GM19328 (cell line): ENCODE results near the gene CPT1B.
"Not testable (repeated sequence)": the region's sequence is repeated elsewhere in the genome, so short reads cannot be mapped to it uniquely, and the experiment has no call there.

ENCODE experiments used
- ATAC-seq: cut with Tn5 transposase; IDR thresholded peaks from one replicate; pipeline ENCODE4 v1.9.1; 2021; ENCODE audit warnings: mild to moderate bottlenecking, moderate library complexity; ENCODE audit not compliant: unreplicated experiment

CPT1B gene

GRCh38 chr22:50577987-50578775, at the start of gene CPT1B:
CPT1B (minus strand) TSS chr22:50578427; CDS start chr22:50577915, 512 bp downstream.
- ATAC-seq, result no peak

- no peak for ATAC-seq
Observed at GRCh38 chr22:50626850-50627641, 48.8 kb upstream of the CPT1B start.

DNA sequence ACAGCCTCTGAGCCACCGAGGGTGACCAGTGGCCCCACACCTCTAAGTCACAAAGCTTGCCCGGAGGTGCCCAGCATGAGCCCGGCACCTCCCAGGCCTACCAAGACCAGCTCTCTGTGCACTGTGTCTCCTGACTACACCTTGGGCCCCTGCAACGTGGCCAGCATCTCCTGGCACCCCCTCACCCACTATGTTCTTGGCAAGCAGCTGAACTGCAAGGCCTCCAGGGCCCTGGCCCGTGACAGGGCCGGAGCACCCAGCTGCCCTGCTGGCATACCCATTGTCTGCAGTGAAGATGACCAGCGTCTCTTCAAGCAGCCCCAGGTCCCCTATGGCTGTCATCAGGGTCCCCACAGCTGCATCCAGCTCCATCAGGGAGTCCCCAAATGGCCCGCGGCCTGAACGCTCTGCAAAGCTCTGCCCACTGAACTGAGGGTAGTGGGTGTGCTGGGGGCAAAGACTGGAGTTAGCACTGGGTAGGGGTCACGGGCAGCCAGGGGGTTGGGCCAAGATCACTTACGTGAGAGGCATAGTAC, 48.2 kb upstream of the CPT1B start:
- ATAC-seq, result no peak

GRCh38 chr22:50625568-50626313, 47.5 kb upstream of the CPT1B start:
- no peak for ATAC-seq

DNA sequence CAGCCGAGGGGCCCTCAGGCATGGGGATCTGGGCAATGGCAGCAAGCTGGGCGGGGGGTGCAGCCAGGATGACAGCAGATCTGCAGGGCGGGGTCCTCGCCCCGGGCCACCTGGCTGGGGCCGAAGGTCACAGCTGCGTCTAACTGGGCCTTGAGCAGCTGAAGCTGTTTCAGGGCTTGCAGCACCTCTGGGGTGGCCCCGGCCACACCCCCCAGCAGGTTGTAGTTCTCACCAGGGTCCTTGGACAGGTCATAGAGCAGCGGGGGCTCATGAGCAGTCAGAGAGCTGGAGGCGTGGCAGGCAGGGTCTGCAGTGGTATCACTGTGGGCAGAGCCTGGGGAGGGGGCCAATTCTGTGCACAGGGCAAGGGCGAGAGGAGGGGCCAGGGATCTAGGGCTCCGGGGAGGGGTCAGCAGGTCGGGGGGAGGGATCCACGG, 46.9 kb upstream of the CPT1B start:
- ATAC-seq, result no peak

GRCh38 chr22:50624347-50625130, 46.3 kb upstream of the CPT1B start:
- ATAC-seq, result no peak

- no peak for ATAC-seq
Observed at GRCh38 chr22:50622723-50623327, 44.6 kb upstream of the CPT1B start.

DNA sequence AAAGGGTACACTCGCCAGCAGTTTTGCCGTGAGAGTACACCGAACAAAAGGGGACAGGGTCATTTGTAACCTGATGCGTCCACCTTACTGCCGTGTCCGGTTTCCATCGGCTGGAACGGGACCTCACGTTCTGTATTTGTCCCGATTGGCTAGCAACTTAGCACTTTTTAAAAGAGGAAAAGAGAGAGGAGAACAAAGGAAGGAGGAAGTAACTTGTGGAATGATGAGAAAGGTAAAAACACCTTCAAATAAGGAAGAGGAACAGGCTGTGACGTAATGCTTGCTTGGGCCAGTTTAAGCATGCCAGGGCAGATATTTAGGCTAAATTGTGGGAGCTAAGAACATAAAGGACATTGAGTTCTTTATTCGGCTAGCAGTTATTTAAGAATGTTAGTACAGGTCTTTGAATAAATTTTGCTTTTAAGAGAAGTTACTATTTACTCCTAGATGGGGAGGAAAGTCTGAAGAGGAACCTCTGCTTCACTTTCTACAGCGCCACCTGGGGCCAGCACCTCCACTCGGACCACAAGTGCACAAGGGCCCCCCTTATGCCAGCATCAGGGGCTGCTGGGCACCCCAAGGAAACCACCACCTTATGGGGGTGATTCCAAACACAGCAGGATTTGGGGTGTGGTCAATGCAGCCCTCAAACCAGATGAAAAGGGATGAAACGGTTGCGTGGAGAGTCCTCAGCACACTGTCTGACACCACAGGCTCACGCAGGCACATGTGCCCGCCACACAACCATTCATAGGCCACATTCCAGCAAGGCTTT, 43.9 kb upstream of the CPT1B start:
- ATAC-seq, result no peak

GRCh38 chr22:50621356-50621880, 43.2 kb upstream of the CPT1B start:
- ATAC-seq, result no peak

- no peak for ATAC-seq
Observed at GRCh38 chr22:50620593-50621355, 42.5 kb upstream of the CPT1B start.

DNA sequence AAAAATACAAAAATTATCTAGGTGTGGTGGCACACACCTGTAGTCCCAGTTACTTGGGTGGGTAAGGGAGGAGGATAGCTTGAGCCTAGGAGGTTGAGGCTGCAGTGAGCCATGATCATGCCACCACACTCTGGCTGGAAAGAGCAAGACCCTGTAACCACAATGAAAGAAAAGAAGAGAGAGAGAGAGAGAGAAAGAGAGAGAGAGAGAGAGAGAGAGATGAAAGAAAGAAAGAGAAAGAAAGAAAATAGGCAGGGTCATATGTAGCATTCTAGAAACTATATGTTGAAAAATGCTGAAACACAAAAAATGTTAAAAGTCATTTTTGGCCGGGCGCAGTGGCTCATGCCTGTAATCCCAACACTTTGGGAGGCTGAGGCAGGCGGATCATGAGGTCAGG, 36.1 kb upstream of the CPT1B start:
- not testable (repeated sequence) for ATAC-seq

DNA sequence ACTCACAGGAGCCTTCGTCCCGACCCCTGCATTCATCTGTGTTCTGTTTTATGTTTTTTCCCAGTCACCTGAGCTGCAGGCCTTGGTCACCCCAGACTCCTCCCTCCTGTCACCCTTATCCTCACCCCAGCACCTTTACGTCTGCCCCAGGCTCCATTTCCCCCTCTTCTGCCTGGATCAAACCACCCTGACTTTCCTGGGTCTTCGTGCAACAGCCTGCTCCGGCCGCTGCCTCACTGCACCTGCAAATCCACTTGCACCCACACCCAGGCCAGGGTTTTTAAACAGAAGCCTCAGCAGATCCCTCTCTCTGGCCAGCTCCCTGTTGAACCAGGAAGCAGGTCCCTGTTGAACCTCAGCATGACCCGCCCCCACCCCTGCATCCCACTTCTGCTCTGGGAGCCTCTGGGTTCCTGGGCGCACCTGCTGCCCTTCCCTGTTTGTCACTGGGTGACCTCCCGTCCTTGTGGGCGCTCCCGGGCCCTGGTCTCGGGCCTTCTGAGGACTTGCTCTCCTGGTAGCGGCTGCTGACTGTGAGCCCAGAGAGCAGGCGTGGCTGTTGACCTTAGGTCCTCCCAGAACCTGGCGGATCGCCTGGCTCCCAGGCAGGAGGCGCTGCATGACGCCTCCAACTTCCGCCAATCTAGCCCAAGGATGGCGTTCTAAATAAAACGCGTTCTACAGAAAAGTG, 35.2 kb upstream of the CPT1B start:
- ATAC-seq, result no peak

DNA sequence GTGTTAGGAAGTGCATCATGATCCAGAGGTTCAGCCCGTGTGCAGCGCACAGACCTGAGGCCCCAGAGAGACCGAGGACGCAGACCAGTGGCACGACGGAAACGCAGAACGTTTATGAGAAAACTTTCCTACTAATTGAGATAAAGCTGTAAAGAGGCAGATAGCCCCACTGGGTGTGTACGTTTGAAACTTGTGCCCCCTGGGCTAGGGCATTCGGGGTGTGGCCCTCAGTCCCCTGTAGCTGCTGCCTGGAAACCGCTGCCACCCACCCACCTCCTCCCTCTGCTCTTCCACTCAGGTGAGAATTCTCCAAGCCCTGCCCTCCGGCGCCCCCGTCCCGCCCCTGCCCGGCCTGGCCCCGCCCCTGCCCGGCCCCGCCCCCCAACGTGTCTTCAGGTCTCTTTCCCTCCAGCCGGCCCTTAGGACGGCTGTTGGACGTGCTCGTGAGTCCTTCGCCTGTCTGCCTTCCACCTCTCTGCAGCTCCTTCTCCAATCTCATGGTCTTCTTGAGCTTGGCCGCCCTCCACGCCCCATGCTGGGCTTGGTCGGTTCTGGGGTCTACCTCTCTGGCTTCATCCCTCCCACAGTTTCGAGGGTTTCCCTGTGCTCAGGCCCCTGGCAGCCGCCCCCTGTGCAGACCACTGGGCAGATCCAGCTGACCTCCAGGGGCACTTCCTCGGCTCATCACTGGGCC, 34.4 kb upstream of the CPT1B start:
- no peak for ATAC-seq

GRCh38 chr22:50612168-50612527, 33.9 kb upstream of the CPT1B start:
- ATAC-seq, result no peak

DNA sequence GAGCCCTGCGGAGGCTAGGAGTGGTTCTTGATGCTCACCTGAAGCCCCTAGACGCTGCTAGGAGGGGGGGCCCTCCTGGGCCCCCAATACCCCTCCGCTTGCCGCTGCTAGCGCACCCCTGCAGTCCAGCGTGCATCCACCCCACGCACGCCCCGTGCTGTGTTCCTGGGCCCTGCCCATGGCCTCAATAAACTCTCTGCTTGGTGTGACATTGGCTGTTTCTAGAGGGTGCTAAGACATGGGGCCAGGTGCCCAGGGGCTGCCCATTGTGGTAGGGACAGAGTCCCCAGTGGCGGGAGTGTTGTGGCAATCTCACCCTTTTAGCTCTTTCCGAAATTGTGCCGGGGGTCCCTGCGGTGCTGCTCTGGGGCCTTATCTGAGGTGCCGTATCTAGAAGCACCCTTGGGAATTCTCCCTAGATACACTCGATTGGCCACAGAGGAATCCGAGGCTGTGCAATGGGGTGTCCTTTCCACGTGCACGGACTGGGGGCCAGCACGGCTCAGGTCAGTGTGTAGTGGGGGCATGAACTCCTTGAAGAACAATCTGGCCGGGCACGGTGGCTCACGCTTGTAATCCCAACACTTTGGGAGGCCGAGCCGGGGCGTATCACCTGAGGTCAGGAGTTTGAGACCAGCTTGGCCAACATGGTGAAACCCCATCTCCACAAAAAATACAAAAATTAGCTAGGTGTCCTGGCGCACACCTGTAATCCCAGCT, 33.3 kb upstream of the CPT1B start:
- no peak for ATAC-seq

- no peak for ATAC-seq
Observed at GRCh38 chr22:50610581-50610980, 32.4 kb upstream of the CPT1B start.
